ENCODE results near the gene NEDD9. TPM values are rescaled to one million over a fixed set of nuclear protein-coding genes. Genes with fewer than 3 reads are reported as not detected.

NEDD9 gene
- total RNA-seq, 6 donors from 2014 or later: 122 to 334 (median 173) TPM

DNA sequence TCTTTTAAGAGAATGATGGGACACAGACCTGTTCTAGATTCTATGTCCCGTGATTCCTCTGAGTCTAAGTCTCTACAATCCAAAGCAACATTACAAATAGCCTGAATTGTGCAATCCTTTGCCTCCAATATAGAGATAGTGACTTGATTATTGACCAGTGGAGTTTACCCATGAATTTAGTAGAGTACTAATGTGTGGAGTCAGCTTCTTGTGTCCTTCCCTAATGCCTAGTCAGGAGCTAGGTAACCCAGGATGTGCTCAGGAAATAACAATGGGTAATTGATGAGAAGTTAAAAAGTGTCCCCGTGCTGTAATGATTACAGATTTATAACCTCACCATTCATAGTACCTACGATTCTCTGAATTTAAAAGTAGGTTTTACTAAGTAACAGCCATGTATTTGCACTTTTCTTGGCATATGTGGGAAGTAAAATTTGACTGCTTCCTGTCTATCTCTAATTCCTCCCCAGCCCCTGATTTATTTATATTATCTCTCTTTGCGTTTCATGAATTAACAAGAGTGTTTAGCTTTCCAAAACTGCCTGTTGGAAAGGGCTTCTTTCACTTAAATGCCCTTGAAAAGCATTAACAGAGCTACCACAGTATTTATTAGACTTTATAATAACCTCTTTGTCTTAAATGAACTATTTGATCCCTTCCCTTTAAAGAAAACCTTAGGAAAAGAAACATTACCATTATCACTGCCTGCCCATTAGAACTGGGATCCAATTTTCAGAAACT is 30.5 kb downstream of the NEDD9 start:
- no peak for ATAC-seq (ENCODE audit: low FRiP score in 2 of 2)
- H3K4me3 ChIP-seq: no peak overlapping the region
- DNase-seq: no peak
- no peaks in the 10 kb centered on the region for H3K9me3 ChIP-seq
- peak overlapping the region; percentile 37 to 71 (median 56) for H3K27ac ChIP-seq
- 50 to 69% methylated on average over 4 of the region's 4 CpGs for WGBS, 2 donors
- peaks cover 72 to 87% (median 82%) of the 10 kb centered on the region in 4 donors for H3K4me1 ChIP-seq
- H3K27me3 ChIP-seq: no peaks in the 10 kb centered on the region
- TF ChIP-seq POLR2A (IDR thresholded peaks at IDR 0.05): no peak
- no peak for TF ChIP-seq EP300 (IDR thresholded peaks at IDR 0.05)
- TF ChIP-seq, protein P1, sequence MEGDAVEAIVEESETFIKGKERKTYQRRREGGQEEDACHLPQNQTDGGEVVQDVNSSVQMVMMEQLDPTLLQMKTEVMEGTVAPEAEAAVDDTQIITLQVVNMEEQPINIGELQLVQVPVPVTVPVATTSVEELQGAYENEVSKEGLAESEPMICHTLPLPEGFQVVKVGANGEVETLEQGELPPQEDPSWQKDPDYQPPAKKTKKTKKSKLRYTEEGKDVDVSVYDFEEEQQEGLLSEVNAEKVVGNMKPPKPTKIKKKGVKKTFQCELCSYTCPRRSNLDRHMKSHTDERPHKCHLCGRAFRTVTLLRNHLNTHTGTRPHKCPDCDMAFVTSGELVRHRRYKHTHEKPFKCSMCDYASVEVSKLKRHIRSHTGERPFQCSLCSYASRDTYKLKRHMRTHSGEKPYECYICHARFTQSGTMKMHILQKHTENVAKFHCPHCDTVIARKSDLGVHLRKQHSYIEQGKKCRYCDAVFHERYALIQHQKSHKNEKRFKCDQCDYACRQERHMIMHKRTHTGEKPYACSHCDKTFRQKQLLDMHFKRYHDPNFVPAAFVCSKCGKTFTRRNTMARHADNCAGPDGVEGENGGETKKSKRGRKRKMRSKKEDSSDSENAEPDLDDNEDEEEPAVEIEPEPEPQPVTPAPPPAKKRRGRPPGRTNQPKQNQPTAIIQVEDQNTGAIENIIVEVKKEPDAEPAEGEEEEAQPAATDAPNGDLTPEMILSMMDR (IDR thresholded peaks at IDR 0.05): no peak
- TF ChIP-seq POLR2AphosphoS5 (IDR thresholded peaks at IDR 0.05): no peak
- H3K36me3 ChIP-seq: peaks cover 7 to 96% (median 48%) of the 10 kb centered on the region in 4 donors

- Histone ChIP-seq H3K27ac (peak overlapping the region in 3 of 4 donors; percentile 61 to 77 (median 70)), H3K4me3 (no peak overlapping the region), H3K27me3 (no peaks in the 10 kb centered on the region), H3K9me3 (no peaks in the 10 kb centered on the region), H3K36me3 (peaks cover 7 to 96% (median 46%) of the 10 kb centered on the region in 4 donors), H3K4me1 (peaks cover 72 to 84% (median 81%) of the 10 kb centered on the region in 4 donors)
- ATAC-seq (ENCODE audit: low FRiP score in 2 of 2): no peak
- 60 to 61% methylated on average over 3 of the region's 3 CpGs for whole genome bisulfite sequencing, 2 donors
- TF ChIP-seq, protein P1 (IDR thresholded peaks at IDR 0.05): no peak
- TF ChIP-seq POLR2AphosphoS5 (IDR thresholded peaks at IDR 0.05): peak in 1 of 2 donors; percentile 7
- no peak for DNase-seq
Observed at GRCh38 chr6:11201015-11201414, 31.5 kb downstream of the NEDD9 start.

- Histone ChIP-seq H3K4me1 (peaks cover 74 to 83% (median 81%) of the 10 kb centered on the region in 4 donors), H3K27me3 (no peaks in the 10 kb centered on the region), H3K9me3 (no peaks in the 10 kb centered on the region), H3K27ac (peak overlapping the region in 2 of 4 donors; percentile 10 to 77), H3K4me3 (no peak overlapping the region), H3K36me3 (peaks cover 7 to 94% (median 41%) of the 10 kb centered on the region in 4 donors)
- WGBS, 2 donors: 94 to 96% methylated on average over 1 of the region's 1 CpG
- TF ChIP-seq POLR2AphosphoS5 (IDR thresholded peaks at IDR 0.05) (no peak), EP300 (IDR thresholded peaks at IDR 0.05) (no peak), POLR2A (IDR thresholded peaks at IDR 0.05) (no peak)
- TF ChIP-seq, protein P1 (IDR thresholded peaks at IDR 0.05): no peak
- DNase-seq: no peak
- ATAC-seq (ENCODE audit: low FRiP score in 2 of 2): no peak
Observed at GRCh38 chr6:11200356-11200755, 32.1 kb downstream of the NEDD9 start.

DNA sequence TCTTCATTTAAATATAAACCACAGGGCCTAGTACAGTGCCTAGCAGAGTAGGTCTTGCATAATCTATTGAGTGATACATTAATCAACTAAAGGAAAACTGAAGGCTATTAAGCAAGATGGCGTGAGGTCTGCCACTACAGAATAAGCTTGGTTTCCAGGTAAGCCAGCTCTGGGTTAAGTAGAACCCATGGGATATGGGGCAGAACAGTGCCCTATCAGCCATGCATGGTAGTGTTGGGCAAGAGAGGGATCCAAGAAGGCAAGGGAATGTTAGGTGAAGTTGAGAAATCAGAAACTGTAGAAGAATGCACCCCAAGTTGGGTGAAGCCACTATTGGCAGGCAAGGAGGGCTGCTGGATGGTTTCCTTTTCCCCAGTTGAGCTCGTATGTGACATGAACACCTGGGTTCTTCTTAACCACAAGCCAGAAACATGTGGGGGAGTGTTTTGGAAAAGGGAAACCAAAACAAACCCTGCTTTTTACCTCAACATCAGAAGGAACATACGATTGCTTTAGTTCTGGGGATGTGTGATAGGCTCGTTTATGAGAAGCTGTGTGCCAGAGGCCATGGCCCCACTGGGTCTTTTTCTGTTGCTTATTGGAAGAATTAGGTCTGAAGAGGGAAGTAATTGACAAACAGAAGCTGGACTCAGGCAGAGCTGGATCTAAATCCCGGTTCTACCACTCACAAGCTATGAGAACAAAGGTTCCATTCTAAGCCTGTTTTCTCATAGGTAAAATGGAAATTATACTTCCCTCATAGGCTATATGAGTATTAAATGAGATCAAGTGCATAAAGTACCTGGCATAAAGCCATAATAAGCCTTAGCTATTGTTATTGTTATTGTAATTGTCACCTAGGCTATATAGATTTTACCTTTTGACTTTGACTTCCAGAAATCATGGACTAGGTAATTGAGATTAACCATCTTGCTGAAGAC is 33.5 kb downstream of the NEDD9 start:
- no peaks in the 10 kb centered on the region for H3K9me3 ChIP-seq
- no peaks in the 10 kb centered on the region for H3K27me3 ChIP-seq
- TF ChIP-seq POLR2AphosphoS5 (IDR thresholded peaks at IDR 0.05) (no peak), POLR2A (IDR thresholded peaks at IDR 0.05) (no peak), EP300 (IDR thresholded peaks at IDR 0.05) (no peak)
- TF ChIP-seq, protein P1 (IDR thresholded peaks at IDR 0.05): no peak
- H3K4me1 ChIP-seq: peaks cover 78 to 86% (median 84%) of the 10 kb centered on the region in 4 donors
- ATAC-seq (ENCODE audit: low FRiP score in 2 of 2) (no peak), DNase-seq (no peak)
- 64 to 72% methylated on average over 5 of the region's 5 CpGs for WGBS, 2 donors
- H3K4me3 ChIP-seq: no peak overlapping the region
- H3K27ac ChIP-seq: peak overlapping the region; percentile 24 to 73 (median 32)
- peaks cover 7 to 82% (median 38%) of the 10 kb centered on the region in 4 donors for H3K36me3 ChIP-seq

All from upper lobe of left lung (tissue), 6 donors.